CD4-positive, alpha-beta T cell treated with Interleukin-4 for 4 hours (primary cell): ENCODE results near the gene SLC48A1.
"Not testable (repeated sequence)": the region's sequence is repeated elsewhere in the genome, so short reads cannot be mapped to it uniquely, and the experiment has no call there.

ENCODE experiments used
- DNase-seq: peaks from one replicate; pipeline ENCODE4 v3.0.0-alpha.2; 2020

SLC48A1 gene

DNA sequence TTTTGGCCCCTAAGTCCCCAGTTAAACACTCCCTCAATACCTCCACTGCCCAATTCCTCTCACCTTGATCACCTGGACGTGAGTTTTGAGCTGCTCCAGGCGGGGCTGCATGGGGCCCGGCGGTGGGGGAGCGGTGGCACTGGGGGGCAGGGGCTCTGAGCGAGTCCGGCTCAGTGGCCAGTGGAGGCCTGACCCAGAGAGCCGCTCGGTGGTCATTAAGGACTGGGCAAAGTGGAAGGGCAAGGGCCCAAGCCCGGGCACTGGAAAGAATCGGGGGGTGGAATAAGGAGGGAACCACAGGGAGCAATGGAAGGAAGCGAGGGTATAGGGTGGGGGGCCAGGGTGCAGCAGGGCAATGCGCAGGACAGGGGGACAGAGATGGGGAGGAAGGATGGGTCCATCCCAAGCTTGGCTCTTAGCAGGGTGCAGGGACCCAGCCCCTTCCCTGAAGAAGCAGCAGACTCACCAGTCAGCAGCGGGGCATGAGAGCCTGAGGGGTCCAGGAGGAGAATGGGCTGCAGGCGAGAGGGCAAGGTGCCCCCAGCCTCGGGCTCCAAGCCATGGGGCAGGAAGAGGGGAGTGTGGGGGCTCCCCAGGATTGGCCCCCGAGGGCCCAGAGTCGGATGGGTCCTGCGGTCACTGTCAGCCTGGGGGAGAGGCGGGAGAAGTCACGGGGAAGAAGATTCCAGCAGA is 22.2 kb downstream of the SLC48A1 start:
- no peak for DNase-seq

DNA sequence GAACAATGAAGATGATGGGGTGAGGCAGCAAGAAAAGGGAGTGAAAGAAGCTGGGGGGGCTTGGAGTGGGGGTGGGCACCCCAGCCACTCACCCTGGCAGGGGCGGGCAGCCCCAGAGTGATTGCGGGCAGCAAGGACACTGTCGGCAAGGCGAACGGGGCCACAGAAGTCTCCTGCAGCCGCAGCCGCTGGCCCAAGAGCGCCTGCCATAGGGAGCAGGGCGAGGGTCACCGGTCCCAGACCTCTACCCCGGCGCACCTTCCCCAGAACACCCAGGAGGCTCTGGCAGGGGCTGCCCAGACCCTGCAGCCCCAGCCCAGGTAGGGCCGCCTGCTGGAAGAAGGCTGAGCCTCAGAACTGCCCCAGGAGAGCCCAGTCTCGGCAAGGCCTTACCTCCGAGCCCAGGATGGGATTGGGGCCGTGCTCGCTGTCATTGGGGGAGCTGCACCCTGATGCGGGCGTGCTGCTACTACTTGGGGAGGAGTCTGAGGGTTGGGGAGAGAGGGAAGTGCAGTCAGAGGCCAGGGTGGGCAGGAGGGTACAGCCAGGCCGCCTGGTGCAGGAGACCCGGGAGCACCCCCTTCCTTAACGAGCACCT is 22.9 kb downstream of the SLC48A1 start:
- DNase-seq, result no peak

DNA sequence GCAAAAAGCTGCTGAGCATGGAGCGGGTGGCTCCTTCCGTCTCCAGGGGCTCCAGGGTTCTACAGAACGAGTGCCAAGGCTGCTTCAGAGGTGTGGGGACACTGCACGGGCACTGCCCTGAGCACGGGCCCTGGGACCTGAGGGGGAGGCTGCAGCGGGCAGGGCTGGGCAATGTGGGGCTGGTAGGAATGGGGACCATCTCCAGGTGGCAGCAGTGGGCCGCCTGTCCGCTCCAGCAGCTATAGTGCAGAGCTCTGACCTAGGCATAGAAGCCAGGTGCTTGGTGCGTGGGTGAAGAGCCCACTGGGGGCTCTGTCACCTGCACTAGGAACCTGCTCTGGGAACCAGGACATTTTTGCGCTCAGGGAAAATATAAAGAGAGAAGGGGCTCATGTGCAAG is 24.4 kb downstream of the SLC48A1 start:
- no peak for DNase-seq

DNA sequence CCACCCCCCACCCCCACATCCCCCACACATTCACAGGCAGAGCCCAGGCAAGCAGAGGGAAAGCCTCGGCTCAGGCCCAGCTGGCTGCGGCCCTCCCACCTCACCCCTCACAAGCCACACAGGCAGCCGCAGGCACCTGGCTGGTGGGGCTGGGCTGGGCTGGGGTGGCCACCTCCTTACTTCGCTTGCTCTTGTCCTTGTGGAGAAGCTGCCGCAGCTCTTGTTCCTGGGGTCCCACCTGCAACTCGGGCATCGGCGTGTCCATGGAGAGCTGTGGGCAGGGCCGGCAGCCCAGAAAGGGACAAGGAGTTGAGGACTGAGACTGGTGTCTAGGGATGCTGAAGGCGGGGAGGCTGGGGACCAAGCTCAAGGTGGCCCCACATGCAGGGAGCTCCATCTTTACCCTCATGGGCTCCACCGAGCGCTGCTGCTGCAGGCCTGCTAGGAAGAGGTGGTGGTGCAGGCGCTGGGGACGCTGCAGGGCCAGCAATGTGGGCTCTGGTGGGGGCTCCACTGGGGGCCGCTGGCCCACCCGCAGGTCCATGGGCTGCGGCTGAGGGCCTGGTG is 25.4 kb downstream of the SLC48A1 start:
- no peak for DNase-seq

DNA sequence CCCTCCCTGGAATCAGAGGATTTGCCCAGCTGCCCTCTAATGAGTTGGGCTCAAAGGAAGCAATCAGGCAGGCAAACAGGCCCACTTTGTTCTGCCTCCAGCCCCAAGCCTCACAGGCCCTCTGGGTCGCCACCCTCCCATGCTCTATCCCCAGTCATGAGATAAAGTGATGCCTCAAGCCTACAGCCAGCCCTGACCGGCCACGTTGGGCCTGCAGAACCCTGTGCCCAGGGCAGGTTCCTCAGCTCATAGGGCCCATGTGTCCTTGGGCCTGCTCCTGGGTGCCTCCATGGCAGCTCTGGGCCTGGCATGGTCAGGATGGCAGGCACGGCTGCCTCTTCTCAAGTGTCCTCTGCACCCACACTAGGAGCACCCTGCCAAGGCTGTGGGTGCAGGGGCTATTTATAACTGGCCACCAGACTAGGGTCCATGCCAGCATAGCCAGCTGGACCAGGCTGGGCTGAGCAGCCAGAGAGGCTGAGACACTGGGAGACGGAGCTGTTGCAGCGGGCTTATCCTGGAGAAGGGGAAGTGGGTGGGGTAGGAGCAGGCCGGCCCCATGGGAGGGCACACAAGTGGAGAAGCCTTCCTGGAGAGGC is 26.4 kb downstream of the SLC48A1 start:
- DNase-seq, result no peak

DNA sequence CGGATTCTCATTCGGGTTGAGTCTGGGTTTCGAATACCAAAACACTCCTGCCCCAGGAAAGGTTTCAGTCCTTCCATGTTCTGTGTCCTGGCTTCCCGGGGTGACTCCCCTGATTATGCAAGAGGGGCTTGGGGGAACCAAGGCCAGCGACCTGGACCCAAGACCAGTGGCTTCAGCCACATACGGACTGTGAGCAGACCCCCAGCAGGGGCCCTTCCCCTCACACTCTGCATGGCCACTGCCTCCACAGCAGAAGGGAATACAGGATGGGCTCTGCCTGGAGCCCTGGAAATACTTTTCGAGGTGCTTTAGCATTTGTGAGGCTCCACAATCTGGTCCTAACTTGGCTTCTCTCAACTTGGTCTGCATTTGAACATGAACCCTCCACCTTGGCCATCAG is 27.5 kb downstream of the SLC48A1 start:
- DNase-seq, result no peak

DNA sequence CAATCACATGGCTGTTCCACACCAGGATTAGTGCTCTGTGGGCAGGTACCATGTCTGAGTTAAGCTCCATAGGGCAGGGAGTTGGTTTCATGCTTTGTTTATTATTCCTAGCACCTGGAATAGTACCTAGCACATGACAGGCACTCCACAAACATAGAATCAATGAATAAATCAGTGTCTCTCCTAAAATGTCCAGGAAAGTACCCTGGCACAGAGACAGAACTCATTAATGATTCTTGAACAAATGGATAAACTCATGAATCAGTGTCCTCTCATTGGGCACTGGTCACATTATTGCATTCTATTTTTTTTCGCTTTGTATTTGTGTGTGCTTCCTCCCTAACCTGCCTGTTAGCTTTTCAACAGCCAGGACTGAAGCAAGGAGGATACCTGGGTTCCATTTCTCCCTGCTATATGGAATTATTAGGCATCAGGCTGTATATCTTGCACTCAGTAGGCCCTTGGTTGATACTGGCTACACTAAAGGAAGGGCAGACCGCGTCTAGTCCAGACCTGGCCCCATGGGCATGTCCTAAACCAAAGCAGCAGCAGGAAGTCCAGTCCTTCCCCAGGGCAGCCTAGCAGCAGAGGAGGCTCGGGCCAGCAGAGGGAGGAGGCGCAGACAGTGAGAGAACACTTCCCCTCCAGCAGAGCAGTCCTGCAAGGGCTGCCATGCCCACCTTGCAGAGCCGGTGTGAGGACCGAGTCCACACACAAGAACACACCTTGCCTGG is 28.3 kb downstream of the SLC48A1 start:
- DNase-seq, result no peak

DNA sequence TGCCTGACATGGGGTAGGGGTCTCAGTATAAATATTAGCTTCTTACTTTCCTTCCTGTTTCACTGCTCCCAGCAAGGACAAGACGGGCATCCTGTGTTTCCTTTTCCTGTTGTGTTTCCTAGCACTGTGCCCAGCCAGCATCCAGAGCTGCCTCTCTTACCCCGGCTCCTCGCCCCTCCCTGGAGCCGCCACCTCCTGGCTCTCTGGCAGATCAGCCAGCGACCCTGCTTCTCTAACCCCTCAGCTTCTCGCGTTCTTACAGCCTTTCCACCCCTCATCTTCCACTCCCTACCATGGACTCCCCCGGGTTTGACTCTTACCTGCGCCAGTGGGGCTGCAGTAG is 28.8 kb downstream of the SLC48A1 start:
- no peak for DNase-seq

DNA sequence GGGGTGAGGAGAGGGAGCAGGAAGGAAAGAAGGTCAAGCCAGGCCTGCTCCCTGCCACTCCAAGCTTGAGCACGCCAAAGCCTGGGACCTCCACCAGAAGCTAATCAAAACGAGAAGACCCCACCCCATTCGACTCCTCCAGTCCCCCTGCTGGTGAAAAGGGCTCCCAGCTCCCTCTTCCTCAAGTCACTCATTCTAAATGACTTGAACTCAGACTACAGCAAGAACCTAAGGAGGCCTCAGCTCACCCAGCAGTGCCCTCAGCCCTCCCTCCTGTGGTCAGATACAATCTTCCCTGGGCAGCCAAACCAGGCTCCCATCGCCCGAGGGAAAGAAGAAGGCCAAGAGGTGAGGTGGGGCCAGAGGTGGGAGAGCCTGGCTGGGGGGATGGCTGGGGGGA is 29.3 kb downstream of the SLC48A1 start:
- no peak for DNase-seq

DNA sequence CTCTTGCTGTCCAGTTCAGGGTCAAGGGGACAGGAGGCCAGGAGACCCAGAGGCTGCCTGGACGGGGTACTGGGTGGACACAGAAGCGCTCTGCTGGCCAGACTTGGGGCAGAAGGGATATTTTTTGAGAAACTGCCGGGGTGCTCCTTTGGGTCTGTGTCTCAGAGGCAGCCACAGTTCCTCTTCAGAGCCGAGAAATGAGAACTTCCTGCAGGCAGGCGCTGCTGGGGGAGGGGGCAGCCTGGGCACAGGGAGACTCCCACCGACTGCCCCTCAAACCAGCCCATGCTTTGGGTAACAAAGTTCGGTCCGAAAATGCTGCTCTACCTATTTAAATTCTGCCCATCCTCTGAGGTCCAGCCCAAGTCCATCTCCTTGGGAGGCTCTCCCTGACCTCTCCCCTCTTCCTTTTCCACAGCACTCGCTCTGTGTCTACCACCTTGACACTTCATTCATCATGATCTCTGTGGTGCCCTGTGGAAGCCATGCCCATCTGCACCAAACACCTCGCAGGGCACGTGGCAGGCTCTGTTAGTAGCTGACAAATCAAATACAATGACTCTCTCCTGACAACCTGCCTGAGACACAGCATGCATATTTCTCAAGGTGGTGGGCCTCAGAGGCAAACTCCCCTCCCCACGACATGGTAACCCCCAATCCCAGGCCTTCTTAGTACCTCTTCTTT is 30.3 kb downstream of the SLC48A1 start:
- DNase-seq, result no peak

DNA sequence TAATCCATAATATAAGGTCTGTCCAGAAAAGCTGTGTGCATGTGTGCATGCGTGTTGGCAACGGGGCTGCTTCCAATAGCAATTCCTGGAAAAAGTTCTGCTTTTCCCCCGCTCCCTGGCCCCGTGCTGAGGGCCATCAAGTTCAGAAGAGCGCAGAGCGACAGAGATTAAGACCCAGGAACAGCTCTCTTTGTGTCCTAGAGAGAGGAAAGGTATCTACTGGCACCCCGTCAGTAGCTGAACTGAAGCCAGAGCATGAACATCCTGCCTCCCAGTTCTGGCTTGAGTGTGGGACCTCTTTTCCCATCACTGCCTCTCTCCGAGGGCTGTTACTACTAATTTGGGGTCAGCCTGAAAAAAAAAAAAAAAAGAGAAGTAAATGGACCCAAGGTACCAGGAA is 31.1 kb downstream of the SLC48A1 start:
- no peak for DNase-seq

DNA sequence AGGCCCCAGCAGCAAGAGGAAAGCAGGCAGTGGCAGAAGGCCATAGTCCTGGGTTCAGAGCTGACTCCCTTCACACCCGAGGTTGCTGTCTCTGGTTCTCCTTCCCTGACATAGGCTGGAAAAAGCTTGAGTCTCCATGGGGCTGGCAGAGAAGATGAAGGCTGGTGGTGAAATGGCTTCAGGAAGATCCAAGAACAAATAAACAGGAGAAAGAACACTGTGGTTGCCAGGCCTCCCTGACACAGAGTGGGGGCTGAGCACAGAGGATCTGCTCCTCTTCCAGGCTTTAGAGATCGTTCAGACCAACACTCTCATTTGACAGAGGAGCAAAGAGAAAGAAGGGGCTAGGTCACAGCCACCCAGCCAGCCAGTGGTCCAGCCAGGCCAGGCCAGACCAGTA is 32.4 kb downstream of the SLC48A1 start:
- DNase-seq, result no peak

DNA sequence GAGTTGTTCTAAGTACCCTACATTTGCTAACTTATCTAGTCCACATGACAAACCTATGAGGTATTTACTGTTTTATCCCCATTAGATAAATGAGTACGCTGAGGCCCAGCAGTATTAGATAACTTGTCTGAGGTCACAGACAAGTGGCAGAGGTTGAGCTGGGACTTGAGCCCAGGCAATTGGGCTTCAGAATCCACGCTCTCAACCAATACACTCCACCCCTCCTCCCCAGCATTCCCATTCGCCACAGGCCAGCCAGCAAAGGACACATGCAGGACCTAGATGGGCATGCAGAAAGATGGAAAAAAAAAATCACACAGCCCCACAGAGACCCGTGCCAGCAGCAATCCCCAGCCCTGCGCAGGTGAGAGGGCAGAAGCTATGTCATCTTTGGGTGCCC is 34.3 kb downstream of the SLC48A1 start:
- no peak for DNase-seq

DNA sequence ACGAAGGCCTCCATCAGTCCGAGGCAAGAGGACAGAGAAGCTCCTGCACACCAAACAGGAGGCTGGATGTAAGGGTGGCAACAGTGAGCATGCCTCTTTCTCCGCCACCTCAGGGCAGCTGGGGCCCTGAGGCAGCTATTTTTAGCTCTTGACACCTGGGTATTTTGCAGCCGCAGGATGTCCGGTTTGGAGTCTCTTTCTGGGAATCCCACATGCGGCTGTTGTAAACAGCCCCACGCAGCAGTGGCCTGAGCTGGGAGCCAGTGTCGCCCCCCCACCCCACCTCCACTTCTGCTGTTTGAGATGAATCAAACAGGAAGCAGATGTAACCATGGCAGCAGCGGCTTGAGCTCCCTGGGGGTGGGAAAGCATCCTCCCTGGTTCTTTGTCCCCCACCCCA is 35.0 kb downstream of the SLC48A1 start:
- DNase-seq, result peak; percentile 89

DNA sequence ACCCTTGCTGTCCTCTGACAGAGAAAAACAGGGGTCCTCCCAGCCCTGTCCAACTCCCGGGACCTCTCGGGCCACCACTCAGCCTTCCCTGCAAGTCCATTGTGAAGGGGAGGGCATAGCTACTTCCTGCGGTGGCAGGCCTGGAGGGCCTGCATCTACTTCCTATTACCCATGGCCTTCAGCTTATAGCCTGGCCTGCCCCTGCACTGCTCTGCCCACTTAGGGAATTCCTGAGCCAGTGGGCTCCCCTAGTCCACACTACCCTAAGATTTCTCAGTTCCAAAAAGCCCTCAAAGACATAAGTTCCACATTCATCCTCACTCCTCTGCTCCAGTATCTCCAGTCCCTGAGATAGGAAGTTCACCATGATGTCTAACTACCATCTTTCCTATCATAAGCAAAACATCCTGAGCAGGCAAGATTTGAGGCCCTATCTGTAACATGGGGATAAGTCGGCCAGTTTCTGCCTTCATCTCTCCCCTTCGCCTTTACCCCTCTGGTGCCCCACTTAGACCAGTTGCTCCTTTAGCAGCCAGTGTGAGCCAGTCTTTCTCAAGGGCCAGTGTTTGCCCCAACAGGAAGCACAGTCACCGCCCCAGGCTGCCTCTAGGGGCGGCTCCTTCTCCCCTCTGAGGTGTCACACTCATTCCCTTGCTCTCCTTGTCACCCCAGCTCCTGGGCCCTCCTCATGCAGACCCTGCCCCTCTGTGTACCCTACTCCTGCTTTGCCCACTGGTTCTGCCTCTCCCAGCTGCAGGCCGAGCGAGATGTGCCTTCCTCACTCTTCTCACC is 35.7 kb downstream of the SLC48A1 start:
- DNase-seq, result peak; percentile 54

DNA sequence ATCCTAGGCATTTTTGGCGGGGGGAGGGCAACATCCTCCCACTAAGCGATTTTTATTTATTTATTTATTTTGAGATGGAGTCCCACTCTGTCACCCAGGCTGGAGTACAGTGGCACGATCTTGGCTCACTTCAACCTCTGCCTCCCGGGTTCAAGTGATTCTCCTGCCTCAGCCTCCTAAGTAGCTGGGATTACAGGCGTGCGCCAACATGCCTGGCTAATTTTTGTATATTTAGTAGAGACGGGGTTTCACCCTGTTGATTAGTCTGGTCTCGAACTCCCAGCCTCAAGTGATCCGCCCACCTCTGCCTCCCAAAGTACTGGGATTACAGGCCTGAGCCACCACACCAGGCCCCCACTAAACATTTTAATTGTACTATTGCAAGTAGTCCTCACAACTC is 36.5 kb downstream of the SLC48A1 start:
- not testable (repeated sequence) for DNase-seq

DNA sequence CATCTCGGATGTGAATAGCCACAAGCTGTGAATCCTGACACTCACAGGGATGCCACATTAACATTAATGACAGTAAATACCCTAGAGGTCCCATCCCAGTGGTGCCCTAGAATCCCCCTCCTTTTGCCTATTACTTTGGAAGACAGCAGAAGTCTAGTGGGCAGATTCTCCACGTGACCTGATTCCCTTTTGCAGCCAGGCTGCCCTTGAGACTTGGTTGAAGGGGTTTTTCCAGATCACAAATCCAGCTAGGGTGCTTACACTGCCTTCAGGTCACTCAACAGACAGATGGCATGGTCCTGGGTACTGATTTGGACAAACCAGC is 38.0 kb downstream of the SLC48A1 start:
- no peak for DNase-seq

DNA sequence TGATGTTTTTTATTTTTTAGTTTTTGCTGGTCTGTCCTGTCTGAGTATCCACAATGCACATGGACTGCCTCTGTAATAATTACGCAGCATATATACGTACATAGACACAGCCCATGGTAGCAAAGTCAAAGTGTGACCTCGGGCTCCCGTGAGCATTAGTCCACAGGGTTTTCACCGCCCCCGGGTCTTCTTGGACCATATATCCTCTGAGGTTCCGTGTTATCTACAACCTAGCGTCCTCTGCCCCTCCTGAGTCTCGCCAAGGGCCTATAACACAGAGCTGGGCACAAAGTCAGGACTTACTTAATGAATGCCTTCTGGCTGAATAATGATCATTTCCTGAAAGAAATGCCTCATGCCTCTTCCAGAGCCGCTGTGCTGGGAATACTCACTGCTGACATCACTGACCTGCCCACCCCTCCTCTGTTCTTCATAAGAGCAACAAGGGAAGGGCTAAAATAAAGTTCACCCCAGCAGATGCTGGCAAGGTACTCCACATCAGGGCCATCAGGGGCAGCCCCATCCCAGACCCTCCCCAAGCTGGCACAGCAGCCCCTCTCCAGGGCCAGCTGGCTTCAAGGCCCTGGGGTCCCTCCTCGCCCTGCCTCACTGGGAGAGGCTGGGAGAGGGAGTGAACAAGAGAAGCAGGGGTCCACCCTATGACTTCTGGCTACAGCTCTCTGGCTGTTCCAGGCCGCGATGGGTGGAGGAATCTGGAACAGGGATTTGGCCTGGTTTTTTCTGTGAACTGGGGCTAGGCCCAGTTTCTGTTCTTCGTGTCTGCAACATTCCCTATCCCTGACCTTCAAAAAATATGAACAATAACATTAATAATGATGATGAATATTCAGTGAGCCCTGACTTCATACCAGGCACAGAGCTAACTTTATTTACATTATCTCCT is 38.8 kb downstream of the SLC48A1 start:
- DNase-seq, result no peak

DNA sequence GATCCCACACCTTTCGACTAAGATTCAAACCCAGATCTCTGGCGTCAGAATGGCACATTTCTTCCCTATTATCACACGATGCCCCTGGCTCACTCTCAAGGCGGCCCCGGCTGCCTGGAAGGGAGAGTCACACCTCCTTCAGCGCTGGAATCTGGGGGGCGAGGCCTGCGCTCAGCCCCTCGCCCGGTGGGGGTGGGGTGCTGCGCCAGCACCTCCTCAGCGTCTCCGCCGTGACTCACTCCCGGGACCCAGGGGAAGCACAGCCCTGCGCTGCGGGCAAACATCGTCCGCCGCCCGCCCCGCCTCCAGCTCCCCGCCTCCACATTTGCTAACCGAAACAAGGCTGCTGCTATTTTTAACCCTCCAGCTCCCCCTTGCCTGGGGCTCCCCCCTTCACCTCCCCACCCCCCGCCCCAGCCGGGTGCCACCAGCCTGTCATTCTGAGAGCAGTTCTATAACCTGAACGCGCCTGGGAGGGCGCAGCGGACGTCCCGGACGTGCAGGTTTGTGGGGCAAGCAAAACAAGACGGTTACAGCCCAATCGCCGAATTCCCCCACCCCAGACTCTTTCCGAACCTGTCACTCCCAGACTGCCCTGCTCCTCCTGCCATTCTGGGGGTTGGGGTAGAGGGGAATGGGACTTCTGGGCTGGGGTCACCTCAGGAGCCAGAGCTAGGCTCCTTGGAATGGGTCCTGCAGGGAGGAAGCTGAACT is 39.9 kb downstream of the SLC48A1 start:
- peak; percentile 96 for DNase-seq

DNA sequence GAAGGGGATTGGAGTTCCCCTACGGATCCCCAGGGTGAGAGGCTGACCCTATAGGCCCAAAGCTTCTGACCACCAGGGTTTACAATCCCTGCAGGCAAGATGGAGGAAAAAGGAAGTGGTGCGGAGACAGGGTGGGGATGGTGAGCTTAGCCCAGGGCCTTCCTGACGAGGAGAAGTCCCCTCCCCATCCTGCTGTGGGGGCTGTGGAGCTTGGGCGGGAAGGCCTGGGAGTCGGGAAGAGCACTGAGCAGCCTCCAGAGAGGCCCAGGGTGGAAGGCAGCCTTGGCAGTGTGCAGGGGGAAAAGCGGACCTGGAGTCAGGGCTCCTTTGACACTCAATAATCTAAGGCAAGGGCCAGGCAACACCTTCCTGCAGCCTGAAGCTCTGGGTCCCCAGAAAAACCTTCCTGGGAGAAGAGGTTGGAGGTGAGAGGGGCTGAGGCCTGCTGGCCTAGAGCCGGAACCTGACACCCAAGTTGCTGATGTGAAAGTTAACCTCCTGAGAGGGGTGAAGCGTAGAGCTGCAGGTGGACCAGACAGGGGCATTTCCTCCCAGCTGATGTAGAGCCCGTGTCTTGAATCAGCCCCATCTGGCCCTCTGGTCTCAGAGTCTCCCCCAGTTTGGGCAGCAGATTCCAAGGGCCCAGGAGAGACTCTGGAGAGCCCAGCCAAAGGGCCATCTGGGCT is 40.6 kb downstream of the SLC48A1 start:
- DNase-seq, result no peak
